ENCODE measurements around the gene THEMIS2.
A peak's percentile ranks its signal among the peaks of the same experiment; 100 is the strongest.

THEMIS2 gene

DNA sequence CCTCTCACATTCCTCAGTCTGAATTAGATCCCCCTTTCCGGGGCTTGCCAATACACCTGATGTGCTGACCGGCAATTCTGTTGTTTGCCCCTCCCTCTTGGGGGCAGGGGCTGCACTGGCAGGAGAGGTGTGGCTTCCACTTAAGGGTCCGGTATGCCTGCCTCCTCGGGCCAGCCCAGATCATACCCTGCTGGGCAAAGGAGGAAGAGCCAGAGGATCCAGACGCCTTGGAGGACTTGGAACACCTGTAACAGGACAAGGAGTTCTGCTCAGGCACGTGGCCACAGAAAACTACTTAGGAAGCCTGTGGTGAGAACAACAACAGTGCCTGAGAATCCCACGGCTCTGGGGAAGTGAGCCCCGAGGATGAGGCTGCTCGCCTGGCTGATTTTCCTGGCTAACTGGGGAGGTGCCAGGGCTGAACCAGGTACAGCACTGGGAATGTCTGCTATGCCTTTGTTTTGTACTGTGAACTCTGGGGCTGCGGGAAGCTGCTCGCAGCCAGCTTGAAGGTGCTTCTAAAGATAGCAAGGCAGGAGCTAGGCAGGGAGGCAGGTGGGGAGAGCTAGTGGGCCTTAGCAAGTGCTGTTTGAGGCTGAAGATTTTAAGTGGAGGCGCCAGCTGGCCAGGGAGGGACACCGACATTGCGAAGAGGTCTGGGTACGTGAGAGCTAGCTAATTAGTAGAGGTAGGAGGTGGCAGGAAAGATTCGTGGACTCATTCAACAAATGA, 62.6 kb downstream of the THEMIS2 start, which contains the start of gene SMPDL3B:
Gene SMPDL3B, plus strand, starts transcription at position 183 of the 732 bp plus-strand sequence. Its CDS starts 184 bp downstream, at position 367.
- H3K4me1 Mint-ChIP-seq = peaks cover 12 to 33% of the 10 kb centered on the region in 2 donors
- no peak for DNase-seq
- H3K36me3 Mint-ChIP-seq = no peaks in the 10 kb centered on the region
- H3K9me3 Mint-ChIP-seq = no peaks in the 10 kb centered on the region
- peak in 1 of 2 donors; percentile 51 for ATAC-seq (replicated peaks)
- peak within 1 kb of the TSS; percentile 31 for H3K27ac Mint-ChIP-seq
- H3K27me3 Mint-ChIP-seq = peaks cover 15 to 31% of the 10 kb centered on the region in 2 donors
- H3K4me3 Mint-ChIP-seq = peak within 1 kb of the TSS; percentile 1 to 19

DNA sequence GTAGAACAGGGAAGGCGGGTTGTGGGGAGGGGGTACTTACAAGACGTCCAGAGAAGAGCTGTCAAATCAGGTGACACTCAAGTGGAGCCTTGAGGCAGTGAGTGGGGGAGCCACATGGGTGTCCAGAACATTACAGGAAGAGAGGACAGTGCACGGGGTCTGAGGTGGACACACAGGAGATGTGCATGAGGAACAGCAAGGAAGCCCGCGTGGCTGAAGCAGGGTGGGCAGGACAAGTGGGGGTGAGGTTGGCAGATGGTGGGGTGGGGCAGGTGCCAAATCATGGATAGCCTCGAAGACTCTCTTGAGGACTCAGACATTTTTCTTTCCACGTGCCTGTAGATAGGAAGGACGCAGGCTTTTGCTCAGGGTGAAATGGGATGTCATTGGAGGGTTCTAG, 63.4 kb downstream of the THEMIS2 start:
- peaks cover 15 to 31% of the 10 kb centered on the region in 2 donors for H3K27me3 Mint-ChIP-seq
- H3K4me3 Mint-ChIP-seq = no peak overlapping the region
- H3K36me3 Mint-ChIP-seq = no peaks in the 10 kb centered on the region
- H3K9me3 Mint-ChIP-seq = no peaks in the 10 kb centered on the region
- H3K4me1 Mint-ChIP-seq = peaks cover 16 to 38% of the 10 kb centered on the region in 2 donors
- DNase-seq = no peak
- no peak for ATAC-seq (replicated peaks)
- no peak overlapping the region for H3K27ac Mint-ChIP-seq

Measured in stimulated activated naive B cell treated with anti-CD40 and anti-IgM and Interleukin-4, amounts not matched to agents 10 μg/mL and 1 μg/mL and 100 μg/mL, for 72 hours (primary cell).